Uterus (tissue), 2 donors: ENCODE data around the gene ATP5F1A.

Source experiments
- POLR2A ChIP-seq, 2 donors: fragments of 450-650 bp; IDR thresholded peaks; one replicate each; pipeline ENCODE4 v1.6.1; 2016; ENCODE audit warnings: antibody characterized with exemption in 2 of 2, mild to moderate bottlenecking in 1 of 2, moderate library complexity in 1 of 2
- TF ChIP-seq, protein P1 (sequence below), 4 experiments: fragments of 200-600 bp in 2 of 4; fragments of 450-650 bp in 2 of 4; sonication (generic) in 2 of 4; IDR thresholded peaks; one replicate each; pipeline ENCODE4 v1.5.1; 2016 to 2019; ENCODE audit warnings: antibody characterized with exemption in 4 of 4, mild to moderate bottlenecking in 2 of 4, moderate library complexity in 1 of 4

DNA sequence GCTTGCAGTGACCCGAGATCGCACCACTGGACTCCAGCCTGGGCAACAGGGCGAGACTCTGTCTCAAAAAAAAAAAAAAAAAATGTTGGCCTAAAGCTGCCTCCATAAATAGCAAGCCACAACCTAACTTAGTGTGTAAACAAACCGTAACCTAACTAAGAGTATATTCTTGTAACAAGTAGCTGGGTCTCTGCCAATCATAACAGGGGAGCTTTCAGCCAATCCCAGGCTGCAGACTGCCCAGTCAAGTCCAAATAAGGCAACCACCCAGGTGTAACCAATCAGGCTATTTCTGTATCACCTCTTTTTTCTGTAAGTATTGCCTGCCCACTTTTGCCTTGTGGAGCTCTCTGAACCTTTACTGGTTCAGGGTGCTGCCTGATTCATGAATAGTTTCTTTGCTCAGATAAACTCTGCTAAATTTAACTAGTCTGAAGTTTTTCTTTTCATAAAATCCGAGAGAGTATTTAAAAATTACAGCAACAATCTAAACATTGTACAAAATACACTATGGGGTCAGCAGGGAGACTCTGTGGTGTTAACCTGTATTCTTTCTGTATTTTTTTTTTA lies 30.6 kb downstream of the ATP5F1A start:
- TF ChIP-seq, protein P1, sequence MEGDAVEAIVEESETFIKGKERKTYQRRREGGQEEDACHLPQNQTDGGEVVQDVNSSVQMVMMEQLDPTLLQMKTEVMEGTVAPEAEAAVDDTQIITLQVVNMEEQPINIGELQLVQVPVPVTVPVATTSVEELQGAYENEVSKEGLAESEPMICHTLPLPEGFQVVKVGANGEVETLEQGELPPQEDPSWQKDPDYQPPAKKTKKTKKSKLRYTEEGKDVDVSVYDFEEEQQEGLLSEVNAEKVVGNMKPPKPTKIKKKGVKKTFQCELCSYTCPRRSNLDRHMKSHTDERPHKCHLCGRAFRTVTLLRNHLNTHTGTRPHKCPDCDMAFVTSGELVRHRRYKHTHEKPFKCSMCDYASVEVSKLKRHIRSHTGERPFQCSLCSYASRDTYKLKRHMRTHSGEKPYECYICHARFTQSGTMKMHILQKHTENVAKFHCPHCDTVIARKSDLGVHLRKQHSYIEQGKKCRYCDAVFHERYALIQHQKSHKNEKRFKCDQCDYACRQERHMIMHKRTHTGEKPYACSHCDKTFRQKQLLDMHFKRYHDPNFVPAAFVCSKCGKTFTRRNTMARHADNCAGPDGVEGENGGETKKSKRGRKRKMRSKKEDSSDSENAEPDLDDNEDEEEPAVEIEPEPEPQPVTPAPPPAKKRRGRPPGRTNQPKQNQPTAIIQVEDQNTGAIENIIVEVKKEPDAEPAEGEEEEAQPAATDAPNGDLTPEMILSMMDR (IDR thresholded peaks at IDR 0.05): no peak
- TF ChIP-seq POLR2A (IDR thresholded peaks at IDR 0.05): no peak
